Hematopoietic multipotent progenitor cell treated with erythropoietin and hydrocortisone succinate and interleukin-3 and kit ligand, for 8 days (in vitro differentiated cells): ENCODE data around the gene EDC4.

ENCODE experiments used
- DNase-seq: peaks from one replicate; pipeline ENCODE4 v3.0.0-alpha.2; 2015

EDC4 gene

DNA sequence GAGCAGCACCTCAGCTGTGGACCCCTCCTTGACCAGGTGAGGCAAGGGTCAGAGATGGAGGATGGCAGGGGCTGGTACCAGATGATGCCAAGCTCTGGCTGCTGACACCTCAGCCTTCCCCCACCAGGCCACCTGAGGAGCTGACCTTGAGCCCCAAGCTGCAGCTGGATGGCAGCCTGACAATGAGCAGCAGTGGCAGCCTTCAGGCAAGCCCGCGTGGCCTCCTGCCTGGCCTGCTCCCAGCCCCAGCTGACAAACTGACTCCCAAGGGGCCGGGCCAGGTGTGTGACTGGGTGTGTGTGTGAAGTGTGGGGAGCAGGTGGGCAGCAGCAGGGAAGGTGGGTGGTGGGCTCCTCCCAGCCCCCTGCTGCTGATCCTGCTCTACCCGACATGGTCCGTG, 7.1 kb downstream of the EDC4 start:
- no peak for DNase-seq

DNA sequence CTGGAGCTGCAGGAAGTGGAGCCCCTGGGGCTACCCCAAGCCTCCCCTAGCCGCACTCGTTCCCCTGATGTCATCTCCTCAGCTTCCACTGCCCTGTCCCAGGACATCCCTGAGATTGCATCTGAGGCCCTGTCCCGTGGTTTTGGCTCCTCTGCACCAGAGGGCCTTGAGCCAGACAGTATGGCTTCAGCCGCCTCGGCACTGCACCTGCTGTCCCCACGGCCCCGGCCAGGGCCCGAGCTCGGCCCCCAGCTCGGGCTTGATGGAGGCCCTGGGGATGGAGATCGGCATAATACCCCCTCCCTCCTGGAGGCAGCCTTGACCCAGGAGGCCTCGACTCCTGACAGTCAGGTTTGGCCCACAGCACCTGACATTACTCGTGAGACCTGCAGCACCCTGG, 7.7 kb downstream of the EDC4 start:
- DNase-seq: no peak

DNA sequence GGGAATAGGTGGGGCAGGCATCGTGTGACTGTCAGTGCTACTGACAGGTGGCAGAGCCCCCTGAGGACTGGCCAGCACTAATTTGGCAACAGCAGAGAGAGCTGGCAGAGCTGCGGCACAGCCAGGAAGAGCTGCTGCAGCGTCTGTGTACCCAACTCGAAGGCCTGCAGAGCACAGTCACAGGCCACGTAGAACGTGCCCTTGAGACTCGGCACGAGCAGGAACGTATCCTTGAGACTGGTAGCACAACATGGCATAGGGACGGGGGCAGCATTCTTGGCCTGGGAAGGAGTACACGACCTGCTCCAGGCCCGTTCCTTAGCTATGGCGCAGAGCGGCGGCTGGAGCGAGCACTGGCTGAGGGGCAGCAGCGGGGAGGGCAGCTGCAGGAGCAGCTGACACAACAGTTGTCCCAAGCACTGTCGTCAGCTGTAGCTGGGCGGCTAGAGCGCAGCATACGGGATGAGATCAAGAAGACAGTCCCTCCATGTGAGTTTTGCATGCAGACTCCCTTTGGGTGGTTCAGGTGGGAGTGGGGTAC, 8.8 kb downstream of the EDC4 start:
- DNase-seq: no peak

DNA sequence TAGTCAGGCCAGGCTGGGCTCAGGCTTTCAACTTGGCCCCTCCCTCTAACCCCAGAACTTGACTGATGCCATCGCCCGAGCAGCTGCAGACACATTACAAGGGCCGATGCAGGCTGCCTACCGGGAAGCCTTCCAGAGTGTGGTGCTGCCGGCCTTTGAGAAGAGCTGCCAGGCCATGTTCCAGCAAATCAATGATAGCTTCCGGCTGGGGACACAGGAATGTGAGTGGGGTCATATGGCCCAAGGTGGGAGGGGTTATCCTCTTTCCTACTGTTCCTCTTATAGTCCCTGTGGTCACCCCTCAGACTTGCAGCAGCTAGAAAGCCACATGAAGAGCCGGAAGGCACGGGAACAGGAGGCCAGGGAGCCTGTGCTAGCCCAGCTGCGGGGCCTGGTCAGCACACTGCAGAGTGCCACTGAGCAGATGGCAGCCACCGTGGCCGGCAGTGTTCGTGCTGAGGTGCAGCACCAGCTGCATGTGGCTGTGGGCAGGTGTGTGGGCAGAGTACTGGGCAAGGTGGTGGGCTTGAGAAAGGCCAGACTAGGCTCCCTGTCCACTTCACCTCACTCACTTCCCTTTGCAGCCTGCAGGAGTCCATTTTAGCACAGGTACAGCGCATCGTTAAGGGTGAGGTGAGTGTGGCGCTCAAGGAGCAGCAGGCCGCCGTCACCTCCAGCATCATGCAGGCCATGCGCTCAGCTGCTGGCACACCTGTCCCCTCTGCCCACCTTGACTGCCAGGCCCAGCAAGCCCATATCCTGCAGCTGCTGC, 9.7 kb downstream of the EDC4 start:
- DNase-seq: no peak

DNA sequence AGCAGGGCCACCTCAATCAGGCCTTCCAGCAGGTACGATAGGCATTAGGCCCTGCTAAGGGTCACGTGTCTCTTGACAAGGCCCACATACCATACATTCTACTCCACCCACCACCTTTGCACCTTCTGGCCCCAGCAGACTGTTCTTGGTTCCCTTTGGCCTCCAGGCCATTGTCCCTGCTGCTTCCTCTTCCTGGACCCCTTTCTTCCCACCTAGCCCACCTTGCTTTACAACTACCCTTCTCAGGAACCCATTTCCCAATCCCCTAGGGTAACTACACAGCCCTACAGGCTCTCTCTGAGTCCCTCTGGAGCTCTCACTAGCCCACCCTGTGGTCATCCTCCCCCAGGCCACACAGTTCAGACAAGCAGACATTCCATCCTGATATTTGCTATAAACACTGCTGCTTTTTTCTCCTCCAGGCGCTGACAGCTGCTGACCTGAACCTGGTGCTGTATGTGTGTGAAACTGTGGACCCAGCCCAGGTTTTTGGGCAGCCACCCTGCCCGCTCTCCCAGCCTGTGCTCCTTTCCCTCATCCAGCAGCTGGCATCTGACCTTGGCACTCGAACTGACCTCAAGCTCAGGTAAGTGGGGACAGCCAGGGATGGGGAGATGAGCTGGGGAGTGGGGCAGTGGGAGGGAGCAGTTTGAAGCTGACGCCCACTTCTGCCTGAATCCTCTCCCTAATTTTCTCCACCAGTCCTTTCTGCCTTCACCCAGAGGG, 10.5 kb downstream of the EDC4 start:
- no peak for DNase-seq

DNA sequence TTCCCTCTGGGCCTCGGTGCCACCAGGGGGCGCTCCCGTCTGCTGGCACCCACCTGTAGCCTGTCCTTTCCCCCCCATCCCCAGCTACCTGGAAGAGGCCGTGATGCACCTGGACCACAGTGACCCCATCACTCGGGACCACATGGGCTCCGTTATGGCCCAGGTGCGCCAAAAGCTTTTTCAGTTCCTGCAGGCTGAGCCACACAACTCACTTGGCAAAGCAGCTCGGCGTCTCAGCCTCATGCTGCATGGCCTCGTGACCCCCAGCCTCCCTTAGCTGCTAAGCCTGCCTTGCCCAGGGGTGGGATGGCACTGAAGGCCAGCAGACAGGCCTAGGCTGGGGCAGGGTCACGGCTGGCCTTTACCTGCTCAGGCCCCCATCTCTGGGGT, 11.0 kb downstream of the EDC4 start:
- peak; percentile 48 for DNase-seq

DNA sequence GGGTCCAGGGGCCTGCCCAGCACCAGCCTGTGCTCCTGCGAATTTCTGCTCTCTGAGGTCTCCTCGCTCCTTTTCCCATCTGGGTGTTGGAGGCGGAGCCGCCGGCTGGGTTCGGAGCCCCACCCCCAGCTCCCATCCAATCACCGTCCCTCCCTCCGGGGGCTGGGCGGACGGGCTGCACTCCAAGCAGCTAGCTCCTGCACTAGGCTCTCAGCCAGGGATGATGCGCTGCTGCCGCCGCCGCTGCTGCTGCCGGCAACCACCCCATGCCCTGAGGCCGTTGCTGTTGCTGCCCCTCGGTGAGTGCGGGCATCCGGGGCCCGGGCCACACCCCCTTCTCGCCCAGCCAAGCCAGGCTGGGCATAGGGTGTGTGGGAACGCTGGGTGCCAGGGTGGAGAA, 11.8 kb downstream of the EDC4 start, which contains the start of gene NRN1L:
TSS of gene NRN1L (plus strand) at position 202 of the 400 bp plus-strand sequence. CDS start at position 221, 19 bp downstream.
- DNase-seq: no peak

DNA sequence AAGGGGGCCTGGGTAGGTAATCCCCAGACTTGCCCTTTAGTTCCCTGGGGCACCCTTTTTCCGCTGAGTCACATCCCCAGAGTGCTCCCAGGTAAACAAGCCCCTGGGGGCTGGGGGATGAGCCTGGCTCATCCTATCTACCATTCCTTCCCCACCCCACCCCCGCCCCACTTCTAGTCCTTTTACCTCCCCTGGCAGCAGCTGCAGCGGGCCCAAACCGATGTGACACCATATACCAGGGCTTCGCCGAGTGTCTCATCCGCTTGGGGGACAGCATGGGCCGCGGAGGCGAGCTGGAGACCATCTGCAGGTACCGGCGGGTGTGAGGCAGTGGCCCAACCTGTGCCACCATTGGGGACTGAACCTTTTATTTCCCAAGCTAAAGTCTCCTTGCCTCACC, 12.7 kb downstream of the EDC4 start:
- DNase-seq: no peak

DNA sequence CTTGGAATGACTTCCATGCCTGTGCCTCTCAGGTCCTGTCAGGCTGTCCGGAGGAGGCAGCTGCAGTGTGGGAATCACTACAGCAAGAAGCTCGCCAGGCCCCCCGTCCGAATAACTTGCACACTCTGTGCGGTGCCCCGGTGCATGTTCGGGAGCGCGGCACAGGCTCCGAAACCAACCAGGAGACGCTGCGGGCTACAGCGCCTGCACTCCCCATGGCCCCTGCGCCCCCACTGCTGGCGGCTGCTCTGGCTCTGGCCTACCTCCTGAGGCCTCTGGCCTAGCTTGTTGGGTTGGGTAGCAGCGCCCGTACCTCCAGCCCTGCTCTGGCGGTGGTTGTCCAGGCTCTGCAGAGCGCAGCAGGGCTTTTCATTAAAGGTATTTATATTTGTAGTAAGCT, 13.1 kb downstream of the EDC4 start:
- no peak for DNase-seq

DNA sequence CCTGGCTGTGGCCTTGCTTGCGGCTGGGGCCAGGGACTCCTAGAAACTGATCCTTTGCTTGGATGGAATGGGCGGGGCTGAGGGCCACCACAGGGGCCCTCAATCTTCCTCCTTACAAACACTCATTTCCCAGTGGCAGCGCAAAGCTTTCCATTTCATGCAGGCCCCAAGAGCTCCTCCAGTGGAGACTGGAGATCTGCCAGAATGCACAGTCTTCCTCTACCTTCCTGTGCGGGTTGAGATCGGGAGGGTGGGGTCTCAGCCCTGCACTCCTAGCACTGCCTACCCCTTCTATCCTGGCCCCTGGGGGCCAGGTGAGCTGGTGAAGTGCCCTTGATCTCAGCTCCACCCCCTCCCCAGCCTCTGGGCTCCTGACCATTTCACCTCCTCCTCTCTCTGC, 13.5 kb downstream of the EDC4 start:
- DNase-seq: no peak

DNA sequence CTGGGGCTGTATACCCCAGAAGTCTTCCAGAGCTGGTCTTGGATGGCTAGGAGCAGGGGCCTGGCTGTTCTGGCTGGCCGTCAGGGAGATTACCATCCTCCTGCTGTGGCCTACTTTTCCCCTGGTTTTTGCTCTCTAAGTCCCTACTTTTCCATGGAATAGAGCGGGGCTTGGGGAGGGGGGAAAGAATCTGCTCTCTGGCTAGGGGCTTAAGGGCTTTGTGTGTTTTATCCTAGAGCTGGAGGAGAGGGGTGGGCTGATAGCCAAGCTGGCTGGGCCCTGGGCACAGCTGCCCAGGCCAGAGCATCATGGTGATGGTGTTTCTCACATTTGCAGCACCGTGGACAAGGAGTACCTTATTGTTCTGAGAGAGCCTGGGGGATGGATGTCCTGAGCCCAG, 15.5 kb downstream of the EDC4 start:
- DNase-seq: no peak

DNA sequence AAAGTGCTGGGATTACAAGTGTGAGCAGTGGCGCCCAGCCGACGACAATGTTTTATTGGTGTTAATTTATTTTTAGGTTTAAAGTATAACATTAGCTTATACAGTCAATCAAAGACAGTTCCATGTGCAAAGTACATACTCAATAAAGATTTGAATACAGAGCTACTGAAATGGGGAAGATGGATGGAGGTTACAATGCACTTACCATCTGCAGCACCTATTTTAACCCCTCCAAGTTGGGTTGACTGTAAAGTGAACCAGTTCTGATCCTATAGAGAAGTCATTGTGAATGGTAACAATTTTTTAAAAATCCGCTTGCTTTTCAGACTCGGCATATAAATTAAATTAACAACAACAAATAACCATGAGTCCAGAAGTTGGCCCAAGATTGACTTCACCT, 19.5 kb downstream of the EDC4 start:
- no peak for DNase-seq

DNA sequence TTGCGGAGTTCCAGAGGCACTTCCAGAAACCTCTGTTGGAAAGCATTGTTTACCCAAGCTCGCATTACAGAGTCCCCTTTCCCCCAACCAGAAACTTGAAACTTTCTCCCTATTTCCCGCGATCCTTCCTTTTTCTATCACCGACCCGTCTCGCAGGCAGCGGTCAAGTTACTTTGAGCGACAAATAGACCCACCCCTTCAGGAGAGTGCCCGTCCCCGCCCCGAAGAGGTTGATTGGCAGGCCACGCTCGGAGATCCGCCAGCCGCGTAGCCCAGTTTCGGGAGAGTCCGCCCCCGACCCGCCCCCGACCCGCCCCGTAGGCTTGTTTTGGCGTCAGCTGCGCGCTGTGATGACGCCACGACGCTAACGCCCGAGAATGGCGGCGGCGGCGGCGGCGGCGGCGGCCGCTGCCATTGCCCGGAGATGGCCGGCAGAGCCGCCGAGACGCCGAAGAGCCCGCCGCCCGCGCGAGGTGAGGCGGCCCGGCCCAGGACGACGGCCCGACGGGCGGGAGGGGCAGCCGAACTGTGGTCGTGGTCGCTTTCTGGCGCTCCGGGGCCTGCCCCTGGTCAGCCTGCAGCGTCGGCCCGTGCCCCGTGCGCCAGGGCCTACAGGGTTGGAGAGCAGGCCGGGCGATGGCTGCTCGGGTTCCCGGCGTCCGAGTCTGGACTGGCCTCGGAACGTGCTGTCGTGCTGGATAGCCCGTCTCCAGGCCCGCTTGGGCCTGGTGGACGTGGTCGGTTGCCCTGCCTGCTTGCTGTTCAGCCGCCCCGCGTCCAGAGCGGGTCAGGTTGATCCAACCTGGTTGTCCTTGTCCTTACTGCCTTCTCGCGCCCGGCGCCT, 20.3 kb downstream of the EDC4 start, which contains the start of gene PSKH1:
TSS of gene PSKH1 (plus strand) at position 356 of the 844 bp plus-strand sequence. CDS start 15,496 bp downstream, outside the sequence.
- peak; percentile 94 for DNase-seq

DNA sequence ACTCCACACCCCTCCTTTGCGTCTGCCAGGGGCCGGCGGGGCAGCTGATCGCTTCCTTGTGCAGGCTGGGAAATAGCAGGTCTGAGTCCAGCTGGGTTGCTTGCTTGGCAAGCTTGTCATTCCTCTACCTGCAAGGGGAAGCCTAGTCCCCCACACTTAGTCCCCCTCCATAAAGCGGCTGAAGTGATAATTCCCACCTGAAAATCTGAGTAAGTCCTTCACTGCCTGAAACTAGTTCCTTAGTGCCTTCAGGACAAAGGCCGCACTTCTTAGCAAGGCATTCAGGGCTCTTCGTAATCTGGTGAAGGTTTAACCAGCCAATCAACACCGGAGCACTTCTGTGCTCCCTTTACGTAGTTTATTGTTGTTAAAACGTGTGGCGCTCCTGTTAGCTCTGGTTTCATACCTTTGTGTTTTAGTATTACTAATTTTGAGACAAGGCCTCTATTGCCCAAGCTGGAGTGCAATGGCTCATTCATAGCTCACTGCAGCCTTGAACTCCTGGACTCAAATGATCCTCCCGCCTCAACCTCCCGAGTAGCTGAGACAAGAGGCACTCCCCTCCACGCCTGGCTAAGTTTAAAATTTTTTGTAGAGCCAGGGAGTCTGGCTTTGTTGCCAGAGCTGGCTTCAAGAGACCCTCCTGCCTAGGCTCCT, 21.0 kb downstream of the EDC4 start:
- DNase-seq: peak; percentile 34

DNA sequence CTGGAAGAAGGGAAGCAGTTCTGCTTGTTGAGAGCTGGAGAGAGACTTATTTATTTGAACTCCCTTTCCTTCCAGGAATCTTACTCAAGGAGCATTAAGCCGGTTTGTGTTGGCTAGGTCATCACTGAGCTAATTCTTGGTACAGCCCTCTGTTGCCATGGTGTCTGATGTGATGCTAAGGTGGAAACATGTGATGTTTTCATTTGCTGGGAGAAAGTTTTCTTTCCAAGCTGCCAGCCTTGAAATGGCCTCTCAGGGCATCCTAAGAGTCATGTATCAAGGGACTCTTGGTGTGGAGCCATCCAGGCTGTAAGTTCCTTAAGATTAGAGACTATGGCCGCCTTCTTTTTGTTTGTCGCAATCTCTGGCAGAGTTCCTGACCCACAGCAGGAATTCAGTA, 24.4 kb downstream of the EDC4 start:
- no peak for DNase-seq

DNA sequence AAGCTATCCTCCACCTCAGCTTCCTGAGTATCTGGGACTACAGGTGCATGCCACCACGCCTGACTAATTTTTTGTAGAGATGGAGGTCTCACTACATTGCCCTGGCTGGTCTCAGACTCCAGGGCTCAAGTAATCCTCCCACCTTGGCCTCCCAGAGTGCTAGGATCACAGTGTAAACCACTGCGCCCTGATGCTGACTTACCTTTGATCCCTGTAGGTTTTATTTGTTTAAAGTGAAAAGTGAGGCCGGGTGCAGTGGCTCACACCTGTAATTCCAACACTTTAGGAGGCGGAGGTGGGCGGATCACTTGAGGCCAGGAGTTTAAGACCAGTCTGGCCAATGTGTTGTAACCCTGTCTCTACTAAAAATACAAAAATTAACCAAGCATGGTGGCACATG, 28.9 kb downstream of the EDC4 start:
- DNase-seq: no peak

DNA sequence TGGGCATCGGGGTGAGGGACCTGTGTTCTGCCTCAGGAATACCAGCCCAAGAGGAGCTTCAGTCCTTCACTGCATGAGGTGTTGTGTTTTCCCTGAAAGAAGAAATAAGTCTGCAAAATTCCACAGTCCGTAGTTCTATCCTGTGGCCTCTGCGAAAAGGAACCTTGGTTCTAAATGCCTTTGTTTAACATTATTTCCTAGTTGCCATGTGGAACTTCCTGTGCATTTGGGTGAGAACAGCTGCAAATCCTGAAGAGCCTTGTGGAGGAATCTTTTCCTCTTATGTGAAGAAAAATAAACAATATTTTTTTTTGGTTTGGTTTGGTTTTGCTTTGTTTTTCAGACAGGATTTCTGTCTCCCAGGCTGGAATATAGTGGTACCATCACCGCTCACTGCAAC, 30.0 kb downstream of the EDC4 start:
- DNase-seq: no peak

DNA sequence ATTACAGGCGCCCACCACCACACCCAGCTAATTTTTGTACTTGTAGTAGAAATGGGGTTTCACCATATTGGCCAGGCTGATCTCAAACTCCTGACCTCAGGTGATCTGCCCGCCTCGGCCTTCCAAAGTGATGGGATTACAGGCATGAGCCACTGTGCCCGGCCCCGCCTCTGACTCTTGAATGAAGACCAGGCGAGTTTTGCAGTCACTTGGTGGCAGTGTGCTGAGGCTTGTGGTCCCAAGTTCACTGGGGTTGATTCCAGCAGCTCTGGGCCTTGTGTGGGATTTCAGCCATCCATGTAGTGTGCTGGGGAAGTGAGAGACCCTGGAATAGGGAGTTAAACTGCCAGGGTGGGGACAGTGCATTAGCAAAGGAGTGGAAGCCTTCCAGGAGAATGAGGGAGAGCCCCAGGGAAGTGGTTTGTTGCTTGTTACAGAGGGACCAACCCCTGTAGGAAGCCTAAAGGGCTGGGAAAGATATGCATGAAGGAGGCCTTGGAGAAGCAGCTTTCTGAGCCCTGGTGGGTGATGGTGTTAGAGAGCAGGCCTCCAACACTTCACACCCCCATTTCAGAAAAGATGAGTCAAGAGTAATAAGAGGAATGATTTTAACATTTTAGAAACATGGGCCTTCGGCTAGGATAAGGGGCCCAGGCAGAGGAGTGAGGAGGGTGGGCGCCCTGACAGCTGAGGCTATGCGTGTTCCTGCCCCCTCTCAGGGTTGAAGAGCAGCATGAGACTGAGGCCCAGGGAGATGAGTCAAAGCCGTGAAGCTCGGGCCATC, 34.7 kb downstream of the EDC4 start:
- DNase-seq: no peak

DNA sequence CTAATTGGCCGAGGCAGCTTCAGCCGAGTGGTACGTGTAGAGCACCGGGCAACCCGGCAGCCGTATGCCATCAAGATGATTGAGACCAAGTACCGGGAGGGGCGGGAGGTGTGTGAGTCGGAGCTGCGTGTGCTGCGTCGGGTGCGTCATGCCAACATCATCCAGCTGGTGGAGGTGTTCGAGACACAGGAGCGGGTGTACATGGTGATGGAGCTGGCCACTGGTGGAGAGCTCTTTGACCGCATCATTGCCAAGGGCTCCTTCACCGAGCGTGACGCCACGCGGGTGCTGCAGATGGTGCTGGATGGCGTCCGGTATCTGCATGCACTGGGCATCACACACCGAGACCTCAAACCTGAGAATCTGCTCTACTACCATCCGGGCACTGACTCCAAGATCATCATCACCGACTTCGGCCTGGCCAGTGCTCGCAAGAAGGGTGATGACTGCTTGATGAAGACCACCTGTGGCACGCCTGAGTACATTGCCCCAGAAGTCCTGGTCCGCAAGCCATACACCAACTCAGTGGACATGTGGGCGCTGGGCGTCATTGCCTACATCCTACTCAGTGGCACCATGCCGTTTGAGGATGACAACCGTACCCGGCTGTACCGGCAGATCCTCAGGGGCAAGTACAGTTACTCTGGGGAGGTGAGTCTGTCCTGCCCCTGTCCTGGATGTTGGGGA, 36.3 kb downstream of the EDC4 start:
- DNase-seq: no peak

DNA sequence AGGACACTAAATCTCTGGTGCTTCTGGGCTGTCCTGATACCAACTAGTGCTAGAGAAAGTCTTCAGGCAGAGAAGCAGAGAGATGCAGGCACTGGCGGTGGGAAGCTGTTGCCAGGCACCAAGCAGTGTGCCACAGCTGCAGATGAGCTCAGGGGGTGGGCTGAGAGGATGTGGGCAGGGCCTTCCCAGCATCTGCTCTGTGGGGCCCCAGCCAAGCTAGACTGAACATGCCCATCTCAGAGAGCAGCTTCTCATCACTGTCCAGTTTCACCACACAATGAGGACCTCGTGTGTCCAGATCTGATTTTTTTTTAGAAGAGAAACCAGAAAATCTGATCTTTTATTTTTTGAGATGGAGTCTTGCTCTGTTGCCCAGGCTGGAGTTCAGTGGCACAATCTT, 37.3 kb downstream of the EDC4 start:
- no peak for DNase-seq
